COR-L47 (cell line): ENCODE results near the gene BABAM2.
"Not testable (repeated sequence)": the region's sequence is repeated elsewhere in the genome, so short reads cannot be mapped to it uniquely, and the experiment has no call there.

Source experiments
- DNase-seq: peaks from one replicate; lab custom pipeline; 2025; lab: John Stamatoyannopoulos, UW

Gene BABAM2

DNA sequence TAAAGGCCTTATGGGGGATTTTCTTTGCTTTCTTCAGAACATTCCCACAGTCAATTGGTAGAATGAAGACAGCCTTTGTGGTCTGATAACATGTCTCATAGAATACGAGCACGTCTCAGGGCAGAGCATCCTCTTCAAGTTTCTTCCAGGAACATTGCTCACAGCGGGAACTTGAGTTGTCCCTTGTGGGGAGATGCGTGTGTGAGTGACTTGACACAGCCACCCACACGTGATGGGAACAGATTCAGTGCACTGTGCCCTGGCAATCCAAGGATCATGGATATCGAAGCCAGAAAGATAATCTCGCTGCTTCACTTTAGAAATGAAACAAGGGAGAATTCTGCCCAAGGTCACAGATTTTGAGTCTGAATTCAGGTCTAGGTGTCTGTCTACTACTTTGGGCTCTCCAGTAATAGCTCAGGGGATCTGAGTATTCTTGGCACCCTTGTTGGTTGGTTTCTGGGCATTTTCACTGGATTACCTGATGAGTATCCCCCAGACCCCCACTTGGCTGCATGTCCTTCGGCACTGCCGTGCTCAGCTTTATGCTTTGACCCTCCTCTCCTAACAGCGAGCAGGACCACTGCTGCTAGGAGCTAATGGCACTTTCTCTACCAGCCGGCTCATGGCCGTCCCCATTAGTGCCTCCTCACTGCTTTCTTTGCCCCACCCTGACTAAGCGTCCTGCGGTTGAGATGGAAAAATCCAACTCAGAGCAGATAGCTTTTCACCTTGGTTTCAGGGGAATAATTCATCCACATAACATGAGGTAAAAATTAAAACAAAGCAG, 426.2 kb downstream of the BABAM2 start:
- no peak for DNase-seq

DNA sequence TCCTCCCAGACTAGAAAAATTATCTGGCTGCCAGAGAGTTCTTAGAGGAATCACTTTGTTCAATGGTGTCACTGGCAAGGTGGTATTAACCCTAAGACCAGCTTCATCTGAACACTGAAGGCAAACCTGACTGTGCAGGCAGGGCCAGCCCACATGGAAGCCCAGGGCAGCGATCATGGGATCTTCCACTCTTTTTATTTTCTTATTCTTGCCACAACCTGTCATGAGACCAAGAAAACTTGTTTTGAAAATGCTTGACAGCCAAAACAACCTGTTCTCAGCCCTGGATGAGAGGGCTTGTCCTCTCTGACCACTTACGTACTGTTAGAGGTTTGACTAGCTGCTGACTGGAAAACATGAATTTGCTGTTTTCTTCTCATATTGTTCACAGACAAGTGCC, 426.9 kb downstream of the BABAM2 start:
- DNase-seq = no peak

DNA sequence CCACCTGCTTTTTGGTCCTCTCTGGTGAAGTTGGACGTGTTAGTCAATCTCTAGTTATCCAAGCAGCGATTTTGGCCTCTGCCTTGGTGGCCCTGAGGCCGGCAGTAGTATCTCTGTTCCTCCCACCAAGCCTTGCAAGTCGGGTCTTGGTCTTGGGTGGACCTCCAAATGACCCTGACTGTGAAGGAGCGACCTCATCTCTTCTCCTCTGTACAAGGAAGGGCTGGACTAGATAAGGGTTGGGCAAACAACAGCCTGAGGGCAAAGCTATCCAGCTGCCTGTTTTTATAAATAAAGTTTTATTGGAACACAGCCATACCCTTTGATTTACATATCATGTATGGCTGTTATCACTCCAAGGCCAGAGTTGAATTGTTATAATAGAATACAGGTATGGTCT, 427.5 kb downstream of the BABAM2 start:
- no peak for DNase-seq

DNA sequence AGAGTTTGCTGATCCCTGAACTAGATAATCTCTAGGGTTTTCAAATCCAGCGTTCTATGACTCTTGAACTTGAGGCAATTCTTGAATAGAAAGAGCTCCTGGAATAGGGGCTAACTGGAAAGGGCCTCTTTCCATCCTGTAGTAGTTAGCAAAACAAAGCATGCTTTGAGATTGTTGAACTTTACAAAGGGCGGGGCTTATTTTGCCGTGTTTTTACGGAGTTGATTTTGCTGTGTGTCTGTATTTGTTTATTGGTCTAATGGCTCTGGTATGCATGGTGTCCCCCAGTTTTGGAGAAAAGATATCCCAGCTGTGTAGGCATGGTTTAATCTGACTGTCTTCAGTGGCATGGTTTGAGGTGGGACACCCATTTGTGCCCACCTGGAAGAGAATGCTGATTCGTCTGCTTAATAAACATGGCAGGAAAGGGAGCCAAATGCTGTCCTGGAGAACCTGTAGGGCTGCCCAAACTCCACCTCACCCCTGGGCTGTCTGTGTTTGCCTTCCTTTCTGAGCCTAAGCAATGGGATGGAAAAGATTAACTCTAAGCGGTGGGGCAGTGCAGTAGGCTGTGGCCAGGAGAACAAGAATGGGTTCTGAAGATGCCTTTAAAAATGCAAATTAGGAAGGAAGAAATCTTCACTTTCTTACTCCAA, 428.1 kb downstream of the BABAM2 start:
- DNase-seq = no peak

DNA sequence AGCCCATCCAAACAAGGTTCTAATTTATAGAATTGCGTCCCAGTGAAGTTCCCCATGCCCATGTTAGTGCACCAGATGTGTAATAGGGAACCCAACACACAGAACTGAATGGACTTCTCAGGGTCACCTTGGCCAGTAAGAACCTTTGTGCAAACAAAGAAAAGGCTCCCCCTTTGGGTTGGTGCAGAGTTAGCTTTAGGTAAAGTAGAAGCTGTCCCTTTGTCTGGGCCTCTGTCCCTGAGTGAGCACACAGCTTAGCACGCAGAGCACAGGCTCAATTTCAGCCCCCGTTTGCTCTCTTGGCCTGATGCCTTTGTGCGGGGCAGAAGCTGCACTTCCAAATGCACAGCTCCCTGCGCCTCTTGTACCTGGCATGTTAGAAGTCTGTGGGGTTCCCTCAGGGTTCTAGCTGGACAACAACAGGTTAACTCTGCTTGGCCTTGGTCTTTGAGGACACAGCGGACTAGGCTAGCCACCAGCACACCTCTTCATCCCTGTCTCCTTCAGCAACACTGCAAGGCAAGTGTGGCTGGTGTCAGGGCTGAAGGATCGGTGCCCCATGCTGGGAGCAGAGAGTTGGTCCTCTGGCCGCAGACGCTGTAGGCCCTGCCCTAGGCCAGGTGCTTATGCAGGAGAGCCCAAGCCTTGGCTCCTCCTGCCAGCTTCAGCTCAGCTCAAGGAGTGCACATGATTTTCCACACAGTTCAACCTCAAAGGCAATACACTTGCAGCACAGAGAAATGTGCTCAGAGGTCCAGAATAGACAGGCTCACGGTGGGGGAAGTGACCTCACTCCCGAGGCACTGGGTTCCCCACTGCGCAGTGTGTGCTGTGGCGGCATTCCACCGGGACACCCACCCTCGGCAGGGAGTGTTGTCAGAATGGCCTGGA, 428.8 kb downstream of the BABAM2 start:
- DNase-seq = no peak

DNA sequence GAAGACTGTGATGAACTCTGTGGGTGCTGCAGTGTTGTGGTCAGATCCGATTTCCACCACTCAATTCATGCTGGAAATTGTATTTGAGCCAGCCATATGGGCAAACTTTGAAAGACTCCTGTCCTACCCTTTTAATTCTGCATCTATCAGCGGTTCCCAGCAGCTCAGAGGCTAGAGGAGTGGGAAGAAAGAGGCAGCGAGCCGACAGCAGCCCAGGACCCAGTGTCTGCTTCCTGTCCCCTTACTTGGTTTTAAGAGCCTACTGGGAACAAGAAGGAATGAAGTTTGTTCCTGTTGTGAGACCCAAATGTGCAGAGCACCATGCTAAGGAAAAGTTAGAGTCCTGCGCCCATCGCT, 429.5 kb downstream of the BABAM2 start:
- no peak for DNase-seq

DNA sequence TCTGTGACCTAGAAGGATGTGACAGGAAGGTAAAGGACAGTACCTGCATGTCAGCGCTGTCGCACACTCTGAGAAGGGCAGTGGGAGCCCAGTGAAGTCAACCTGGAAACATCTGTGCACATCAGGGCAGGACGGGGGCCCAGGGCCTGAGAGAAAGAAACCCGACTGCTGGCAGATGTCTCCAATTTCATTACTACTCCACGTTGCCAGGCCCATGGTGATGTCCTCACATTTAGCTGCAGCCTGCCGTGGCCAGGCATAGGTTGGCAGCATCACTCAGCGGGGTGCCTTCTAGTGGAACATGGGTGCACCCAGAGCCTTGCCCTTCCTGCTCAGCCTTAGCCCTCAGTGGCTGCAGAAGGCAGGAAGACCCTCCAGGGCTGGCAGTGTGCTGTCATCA, 429.8 kb downstream of the BABAM2 start:
- no peak for DNase-seq

DNA sequence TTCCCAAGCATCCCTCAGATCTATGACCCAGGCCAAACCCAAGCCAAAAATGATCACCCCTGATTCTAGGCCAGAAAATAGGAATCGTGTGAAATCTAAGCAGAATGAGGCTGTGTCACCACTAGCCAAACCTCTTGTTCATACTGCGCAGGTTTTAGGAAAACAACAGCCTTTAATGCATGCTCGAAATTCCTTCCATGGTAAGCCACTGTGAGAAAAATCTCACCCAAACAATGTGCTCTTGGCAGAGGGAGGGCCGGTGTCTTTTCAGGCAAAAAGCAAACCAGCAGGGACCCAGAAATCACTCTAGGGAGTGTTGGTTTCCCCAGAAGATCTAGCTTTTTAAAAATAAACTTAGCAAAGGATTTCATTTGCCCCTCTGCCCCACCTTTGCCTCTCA, 430.9 kb downstream of the BABAM2 start:
- DNase-seq = no peak

DNA sequence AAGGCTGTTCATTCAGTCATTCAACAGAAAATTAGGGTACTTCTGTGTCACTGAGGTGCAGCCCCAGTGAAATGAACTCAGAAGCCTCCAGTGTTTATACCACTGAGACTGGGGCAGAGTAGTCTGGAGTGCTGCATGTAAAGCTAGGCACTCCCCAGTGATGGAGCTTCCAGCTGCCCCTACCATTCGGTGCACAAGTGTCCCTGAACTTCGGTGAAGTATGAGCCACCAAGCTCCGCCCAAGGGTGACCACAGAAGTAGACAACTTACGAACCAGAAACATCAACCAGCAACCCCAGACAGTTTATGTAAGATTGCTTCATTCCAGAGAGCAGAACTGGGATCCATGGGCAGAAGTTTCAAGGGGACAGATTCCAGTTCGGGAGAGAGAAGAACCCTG, 431.5 kb downstream of the BABAM2 start:
- no peak for DNase-seq

DNA sequence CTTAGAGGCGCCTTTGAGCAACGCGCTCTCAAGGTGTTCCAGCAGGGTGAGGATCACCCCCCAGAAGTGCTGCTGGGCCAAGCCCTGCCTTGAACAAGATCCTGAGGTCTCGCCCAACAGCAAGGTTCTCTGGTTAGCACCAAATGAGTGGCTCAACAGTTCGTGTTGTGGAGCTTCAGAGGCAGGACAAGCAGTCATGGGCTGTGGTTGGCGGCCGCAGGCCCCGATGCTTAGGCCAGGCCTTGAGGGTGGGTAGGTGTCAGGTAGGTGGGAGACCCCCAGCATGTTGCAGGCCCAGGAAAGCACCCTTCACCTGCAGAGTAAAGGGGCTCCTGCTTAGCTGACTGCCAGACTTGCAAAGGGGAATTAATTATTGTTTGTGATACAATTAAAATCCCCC, 431.9 kb downstream of the BABAM2 start:
- no peak for DNase-seq

DNA sequence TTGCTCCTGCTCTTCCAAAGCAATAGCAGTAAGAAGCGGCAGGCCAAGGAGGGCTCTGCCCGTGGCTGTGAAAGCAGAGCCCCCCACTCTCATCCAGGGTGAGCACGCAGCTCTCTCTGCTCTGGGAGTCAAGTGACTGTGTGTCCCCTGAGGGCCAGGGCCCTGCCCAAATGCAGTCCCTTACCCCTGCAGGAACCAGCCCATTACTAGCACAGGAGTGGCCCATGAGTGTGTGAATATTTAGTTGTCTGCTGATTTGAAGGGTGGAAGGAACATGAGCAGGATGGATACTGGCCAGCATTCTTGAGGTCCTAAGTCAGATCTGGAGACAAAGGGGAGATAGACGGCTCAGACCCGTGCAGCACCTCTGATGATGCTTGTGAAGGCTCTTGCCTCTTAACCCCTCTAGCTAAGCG, 432.5 kb downstream of the BABAM2 start:
- no peak for DNase-seq

DNA sequence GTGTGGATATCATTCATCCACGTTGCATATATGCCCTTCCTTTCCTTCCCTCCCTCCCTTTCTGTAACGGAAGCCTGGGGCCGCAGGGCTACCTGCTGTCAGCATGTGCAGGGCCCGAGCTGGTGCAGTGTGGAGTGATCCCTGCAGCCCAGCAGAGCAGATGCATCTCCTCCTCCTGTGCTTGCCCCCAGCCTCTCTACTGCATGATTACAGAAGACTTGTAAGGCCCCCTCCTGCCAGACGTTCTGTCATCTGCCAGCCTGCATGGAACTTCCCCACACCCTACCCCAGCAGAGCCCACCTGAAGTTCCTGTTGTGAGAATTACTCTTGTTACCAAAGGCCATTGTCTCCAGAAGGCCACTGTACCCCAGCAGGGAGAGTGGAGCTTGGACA, 434.6 kb downstream of the BABAM2 start:
- no peak for DNase-seq

DNA sequence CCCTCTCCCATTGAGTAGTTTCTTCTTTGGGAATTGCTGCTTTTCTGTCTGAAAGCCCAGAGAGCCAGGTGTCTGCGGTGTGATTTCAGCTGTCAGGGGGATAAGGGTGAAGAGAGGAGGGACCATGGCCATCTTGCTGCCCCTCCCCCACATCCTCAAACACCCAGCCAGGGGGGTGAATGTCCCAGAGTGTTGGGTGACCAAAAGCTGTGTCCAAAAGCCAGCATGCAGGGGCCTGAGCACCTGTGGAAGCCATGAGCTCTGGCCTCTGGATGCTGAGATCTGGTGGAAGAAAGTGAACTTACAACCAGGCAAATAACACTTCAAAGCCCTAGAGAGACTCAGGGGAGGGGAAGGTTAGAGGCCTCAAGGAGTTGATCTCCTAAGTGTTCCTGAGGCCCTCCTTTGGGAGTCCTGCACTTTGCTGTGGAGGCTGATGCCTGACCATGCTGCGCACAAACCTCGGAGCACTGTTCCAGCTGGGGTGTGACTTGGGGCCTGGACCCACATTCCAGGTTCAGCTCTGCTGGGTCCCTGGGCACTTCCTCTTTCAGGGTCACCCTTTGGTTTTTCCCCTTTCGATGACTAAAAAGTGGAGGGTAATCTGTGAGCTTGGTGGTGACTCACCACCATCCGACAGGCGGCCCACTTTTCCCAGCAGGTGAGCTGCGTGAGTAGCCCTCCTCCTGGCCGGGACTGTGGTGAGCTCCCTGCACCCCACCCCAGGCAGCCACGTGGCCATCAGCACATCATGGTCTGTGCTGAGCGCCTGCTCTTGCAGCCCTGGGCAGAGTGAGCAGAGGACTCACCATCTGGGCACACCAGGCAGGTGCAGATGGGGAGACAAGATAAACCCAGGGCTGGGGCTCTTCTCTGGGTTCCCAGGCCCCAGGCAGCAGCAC, 435.3 kb downstream of the BABAM2 start:
- peak; percentile 81 for DNase-seq

DNA sequence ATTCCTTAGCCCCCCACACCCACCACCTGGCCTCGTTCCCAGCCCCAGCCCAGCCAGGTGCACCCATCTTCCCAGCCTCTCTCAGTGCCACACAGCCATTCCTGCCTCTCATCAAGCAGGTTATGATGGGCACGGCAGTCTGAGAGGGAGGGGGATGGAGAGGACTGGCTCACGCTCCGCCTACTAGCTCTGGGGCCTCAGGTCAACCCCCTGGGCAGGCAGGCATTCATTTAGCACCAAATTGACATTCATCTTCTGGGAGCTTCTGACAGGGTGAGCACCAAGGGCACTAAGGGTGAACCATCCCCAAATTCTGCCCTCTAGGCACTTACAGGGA, 435.9 kb downstream of the BABAM2 start:
- DNase-seq = peak; percentile 81

DNA sequence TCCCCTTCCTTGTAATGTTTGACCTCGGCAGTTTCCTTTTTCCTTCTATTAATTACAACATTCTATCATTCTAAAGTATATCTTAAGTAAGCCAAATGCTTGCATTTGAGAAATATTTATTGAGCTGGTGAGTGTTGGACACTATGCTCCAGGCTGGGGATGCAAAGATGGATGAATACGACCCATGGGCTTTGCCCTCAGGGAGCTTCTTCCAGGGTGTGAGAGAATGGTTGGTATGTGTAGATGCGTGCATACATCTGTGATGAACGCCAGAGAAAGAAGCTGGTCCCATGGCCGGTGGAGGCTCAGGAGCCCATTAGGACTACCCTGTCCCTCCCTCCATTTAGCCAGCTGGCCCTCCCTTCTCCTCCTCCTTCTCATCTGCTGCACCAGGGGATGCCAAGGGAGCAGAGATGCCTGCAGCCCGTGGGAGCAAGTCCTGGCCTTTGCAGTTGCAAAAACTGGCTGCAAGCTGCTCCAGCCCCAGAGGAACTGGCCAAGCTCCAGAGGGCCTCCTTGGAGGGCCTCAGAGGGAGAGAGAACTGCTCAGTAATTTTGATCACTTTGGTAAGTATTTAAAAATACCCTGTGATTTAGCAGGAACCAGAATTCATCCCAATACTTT, 436.5 kb downstream of the BABAM2 start:
- DNase-seq = no peak

DNA sequence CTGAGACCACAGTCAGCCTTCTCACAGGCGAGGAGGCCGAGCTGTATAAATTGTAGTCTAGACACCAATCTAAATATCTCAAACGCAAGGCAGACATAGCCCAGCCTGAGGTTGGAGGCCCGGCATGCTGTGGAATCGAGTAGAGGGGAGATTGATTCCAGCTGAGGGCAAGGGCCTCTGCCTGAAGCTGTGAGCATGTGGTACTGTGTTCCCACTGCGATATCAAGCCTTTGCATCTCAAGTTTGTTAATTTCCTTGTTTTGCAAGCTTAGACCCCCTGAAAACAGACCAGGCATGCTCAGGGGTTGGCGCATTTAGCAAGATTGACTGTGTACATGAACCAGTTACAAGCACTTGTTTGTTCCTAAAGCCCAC, 437.0 kb downstream of the BABAM2 start:
- DNase-seq = no peak

DNA sequence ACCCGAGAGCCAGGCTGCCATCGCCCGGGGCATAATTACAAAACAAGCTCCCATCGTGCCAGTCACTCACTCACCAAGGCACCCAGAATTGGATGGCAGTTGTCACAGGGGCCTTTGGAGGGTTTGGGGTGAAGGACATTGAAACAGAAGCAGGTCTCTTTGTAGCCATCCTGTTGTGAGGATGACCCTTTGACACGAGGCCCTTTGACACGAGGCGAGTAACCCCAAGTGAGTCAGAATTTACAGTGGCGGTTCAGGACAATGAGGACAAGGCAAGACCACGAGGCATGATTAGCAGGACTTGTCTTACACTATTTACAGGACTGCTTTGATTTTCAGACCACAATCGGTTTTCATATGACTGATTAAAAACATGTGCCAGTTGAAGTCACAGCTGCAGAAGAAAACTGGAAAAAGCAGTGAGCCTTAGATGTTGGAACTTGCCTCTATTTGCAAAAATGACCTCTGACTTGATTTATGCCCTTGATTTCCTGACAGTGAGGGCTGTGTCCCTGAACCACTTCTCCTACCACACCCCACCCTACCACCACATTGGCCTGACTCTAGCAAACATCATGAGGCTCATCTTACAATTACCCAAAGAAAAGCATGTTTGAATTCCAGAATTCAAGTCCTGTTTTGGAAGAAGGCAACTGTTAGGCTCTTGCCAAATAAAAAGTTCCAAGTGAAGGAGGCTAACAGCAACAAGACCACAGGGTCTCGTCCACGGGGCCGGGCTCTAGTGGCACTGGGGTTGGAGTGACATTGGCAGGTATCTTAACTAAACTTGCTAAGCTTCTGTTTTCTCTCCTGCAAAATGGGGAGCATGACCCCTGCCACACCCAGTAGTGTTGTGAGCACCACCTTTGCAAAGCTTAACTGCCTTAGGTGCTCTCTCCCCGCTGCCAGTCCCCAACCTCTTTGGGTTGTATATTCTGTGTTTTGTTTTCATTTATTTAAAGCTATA, 437.7 kb downstream of the BABAM2 start:
- no peak for DNase-seq

DNA sequence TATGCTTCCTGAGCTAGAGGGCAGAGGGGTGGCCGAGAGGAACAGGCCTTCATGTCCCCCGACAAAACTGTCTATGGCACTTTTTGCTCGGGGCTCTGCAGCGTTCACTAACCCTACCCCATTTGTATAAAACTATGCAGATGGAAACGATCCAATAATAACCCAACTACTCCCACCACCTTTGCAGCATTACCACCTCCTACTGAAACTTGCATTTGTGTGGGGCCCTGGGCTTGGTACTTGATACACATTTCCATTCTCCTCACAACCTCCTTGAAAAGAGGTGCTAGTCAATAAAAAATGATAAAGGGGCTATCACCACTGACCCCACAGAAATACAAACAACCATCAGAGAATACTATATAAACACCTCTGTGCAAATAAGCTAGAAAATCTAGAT, 438.7 kb downstream of the BABAM2 start:
- DNase-seq = no peak

DNA sequence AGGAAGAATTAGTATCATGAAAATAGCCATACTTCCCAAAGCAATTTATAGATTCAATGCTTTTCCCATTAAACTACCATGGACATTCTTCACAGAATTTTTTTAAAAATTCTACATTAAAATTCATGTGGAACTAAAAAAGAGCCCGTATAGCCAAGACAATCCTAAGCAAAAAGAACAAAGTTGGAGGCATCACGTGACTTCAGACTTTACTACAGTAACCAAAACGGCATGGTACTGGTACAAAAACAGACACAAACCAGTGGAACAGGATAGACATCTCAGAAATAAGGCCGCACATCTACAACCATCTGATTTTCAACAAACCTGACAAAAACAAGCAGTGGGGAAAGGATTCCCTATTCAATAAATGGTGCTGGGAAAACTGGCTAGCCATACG, 440.2 kb downstream of the BABAM2 start:
- DNase-seq = not testable (repeated sequence)

DNA sequence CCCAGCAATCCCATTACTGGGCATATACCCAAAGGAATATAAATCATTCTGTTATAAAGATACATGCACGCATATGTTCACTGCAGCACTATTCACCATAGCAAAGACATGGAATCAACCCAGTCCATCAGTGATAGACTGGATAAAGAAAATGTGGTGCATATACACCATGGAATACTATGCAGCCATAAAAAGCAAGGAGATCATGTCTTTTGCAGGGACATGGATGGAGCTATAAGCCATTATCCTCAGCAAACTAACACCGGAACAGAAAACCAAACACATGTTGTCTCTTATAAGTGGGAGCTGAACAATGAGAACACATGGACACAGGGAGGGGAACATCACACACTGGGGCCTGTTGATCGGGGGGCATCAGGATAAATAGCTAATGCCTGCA, 441.3 kb downstream of the BABAM2 start:
- not testable (repeated sequence) for DNase-seq
